HepG2 (cell line): ENCODE results near the gene KIRREL3. TPM values are rescaled to one million over a fixed set of nuclear protein-coding genes. Genes with fewer than 3 reads are reported as not detected.

ENCODE experiments used
- ATAC-seq: fragments of 200-7000 bp; cut with Tn5 transposase; 3 replicates; pipeline ENCODE4 v1.9.1; 2020; ENCODE audit warnings: mild to moderate bottlenecking, moderate library complexity
- BruUV-seq: library from RNA; stranded (reverse); fragments of 400-500 nt; replicated peaks from 2 replicates; lab custom pipeline; 2021; lab: Mats Ljungman, UMichigan
- CTCF ChIA-PET: fragments of 300-600 bp; formaldehyde crosslinking; extraction: SDS; loops from one replicate; lab custom pipeline; 2021; ENCODE audit warnings: low total read pairs, inconsistent platforms, low intra/inter-chr PET ratio; lab: Yijun Ruan, JAX
- POLR2A ChIA-PET: fragments of 350-600 bp; sonication (Branson Sonifier 250); formaldehyde crosslinking; loops from one replicate; lab custom pipeline; 2020; ENCODE audit warnings: antibody characterized with exemption, inconsistent platforms; lab: Yijun Ruan, JAX
- DNase-seq: peaks from one replicate; pipeline ENCODE4 v3.0.0-alpha.2; 2015; ENCODE audit warnings: low spot score
- FAIRE-seq: peaks from 3 replicates; lab custom pipeline; 2011; peaks lifted over from hg19 to GRCh38; lab: Jason Lieb, UNC
- H2AFZ ChIP-seq: one replicate; pipeline ENCODE4 v1.6.1; 2011; ENCODE audit warnings: low read length, inconsistent platforms
- H3K27ac ChIP-seq: fragments of 300-600 bp; 3 replicates; pipeline ENCODE4 v1.8.0; 2011; ENCODE audit warnings: mixed run types, mild to moderate bottlenecking, mixed read lengths, low read length, inconsistent platforms; ENCODE audit not compliant: insufficient read depth; ENCODE audit errors: extremely low read length
- H3K27me3 ChIP-seq, 2 experiments: fragments of 200-600 bp in 1 of 2; 2 replicates in 1 of 2; 3 replicates in 1 of 2; pipeline versions ENCODE4 v1.6.0 to v1.8.0; 2011; ENCODE audit warnings: low read length in 2 of 2, mild to moderate bottlenecking in 2 of 2, moderate library complexity in 2 of 2, inconsistent platforms in 1 of 2; ENCODE audit not compliant: insufficient read depth in 2 of 2, control insufficient read depth in 1 of 2
- H3K36me3 ChIP-seq, 2 experiments: fragments of 200-600 bp in 1 of 2; replicated peaks in 1 of 2; 2 replicates in 1 of 2; 3 replicates in 1 of 2; pipeline versions ENCODE4 v1.5.1 to v1.8.0; 2011; ENCODE audit warnings: low read length in 2 of 2, inconsistent platforms in 1 of 2; ENCODE audit not compliant: insufficient read depth in 2 of 2, control insufficient read depth in 1 of 2
- H3K4me1 ChIP-seq: 2 replicates; pipeline ENCODE4 v1.5.1; 2012; ENCODE audit warnings: low read length, inconsistent platforms; ENCODE audit not compliant: insufficient read depth
- H3K4me2 ChIP-seq: 2 replicates; pipeline ENCODE4 v1.6.0; 2011; ENCODE audit warnings: low read depth, low read length, inconsistent platforms
- H3K4me3 ChIP-seq, 3 experiments: fragments of 200-600 bp in 1 of 3; sonication (generic), shearing (Covaris generic) in 1 of 3; replicated peaks in 1 of 3; 2 replicates each; pipeline ENCODE4 v1.5.1; 2011 to 2016; ENCODE audit warnings: low read length in 3 of 3, inconsistent platforms in 2 of 3, low read depth in 2 of 3, mild to moderate bottlenecking in 2 of 3, control low read depth in 1 of 3, mixed read lengths in 1 of 3; ENCODE audit not compliant: insufficient read depth in 1 of 3
- H3K79me2 ChIP-seq: one replicate; pipeline ENCODE4 v1.6.1; 2011; ENCODE audit warnings: low read length, inconsistent platforms; ENCODE audit not compliant: insufficient read depth
- H3K9ac ChIP-seq: 2 replicates; pipeline ENCODE4 v1.6.0; 2011; ENCODE audit warnings: mild to moderate bottlenecking, low read depth, low read length, inconsistent platforms; ENCODE audit not compliant: insufficient read depth
- H3K9me3 ChIP-seq: 2 replicates; pipeline ENCODE4 v1.5.1; 2012; ENCODE audit warnings: mild to moderate bottlenecking, low read length
- H4K20me1 ChIP-seq: 2 replicates; pipeline ENCODE4 v1.6.0; 2011; ENCODE audit warnings: inconsistent platforms, mild to moderate bottlenecking, low read length, moderate library complexity; ENCODE audit not compliant: insufficient read depth
- ASH2L ChIP-seq: fragments of 300-600, 200-600 bp; sonication (generic); IDR thresholded peaks from 2 replicates; pipeline ENCODE4 v1.7.0; 2017; ENCODE audit warnings: low read depth, mild to moderate bottlenecking, moderate library complexity, mixed read lengths, low read length; ENCODE audit not compliant: insufficient read length
- GZF1 ChIP-seq: sonication (generic); formaldehyde crosslinking; IDR thresholded peaks from 2 replicates; pipeline ENCODE4 v1.5.1; 2020; ENCODE audit warnings: mild to moderate bottlenecking, missing genetic modification reagents
- NFKBIZ ChIP-seq: IDR thresholded peaks from 2 replicates; pipeline ENCODE4 v1.6.1; 2018; ENCODE audit warnings: missing genetic modification reagents, missing compliant biosample characterization
- RFX1 ChIP-seq: fragments of 450-650 bp; IDR thresholded peaks from 2 replicates; pipeline ENCODE4 v1.6.1; 2017
- SSRP1 ChIP-seq: IDR thresholded peaks from 2 replicates; pipeline ENCODE4 v1.6.1; 2016; ENCODE audit warnings: control low read depth
- TBL1XR1 ChIP-seq: fragments of 150-350 bp; IDR thresholded peaks from 2 replicates; pipeline ENCODE4 v1.6.1; 2014; ENCODE audit warnings: borderline replicate concordance, low read length; ENCODE audit not compliant: partially characterized antibody
- THAP7 ChIP-seq: sonication (generic); formaldehyde crosslinking; IDR thresholded peaks from 2 replicates; pipeline ENCODE4 v1.8.1; 2023; ENCODE audit warnings: mild to moderate bottlenecking, missing genetic modification reagents
- TIGD3 ChIP-seq: sonication (generic); formaldehyde crosslinking; IDR thresholded peaks from 2 replicates; pipeline ENCODE4 v1.5.1; 2020; ENCODE audit warnings: mild to moderate bottlenecking, missing genetic modification reagents, borderline replicate concordance
- ZFX ChIP-seq: sonication (generic); formaldehyde crosslinking; IDR thresholded peaks from 2 replicates; pipeline ENCODE4 v1.4.0; 2020; ENCODE audit warnings: mild to moderate bottlenecking, low read depth, missing genetic modification reagents, moderate library complexity
- ZNF143 ChIP-seq: sonication (generic); formaldehyde crosslinking; IDR thresholded peaks from 2 replicates; pipeline ENCODE4 v1.4.0; 2020; ENCODE audit warnings: missing genetic modification reagents
- ZNF446 ChIP-seq: sonication (generic); formaldehyde crosslinking; IDR thresholded peaks from 2 replicates; pipeline ENCODE4 v1.5.0; 2020; ENCODE audit warnings: mild to moderate bottlenecking, missing genetic modification reagents
- ZNF547 ChIP-seq: sonication (generic); formaldehyde crosslinking; IDR thresholded peaks from 2 replicates; pipeline ENCODE4 v1.5.1; 2020; ENCODE audit warnings: mild to moderate bottlenecking, missing genetic modification reagents
- ZNF558 ChIP-seq: sonication (generic); formaldehyde crosslinking; IDR thresholded peaks from 2 replicates; pipeline ENCODE4 v1.9.0; 2022; ENCODE audit warnings: mild to moderate bottlenecking, missing genetic modification reagents, borderline replicate concordance
- ZNF703 ChIP-seq: sonication (generic); formaldehyde crosslinking; IDR thresholded peaks from 2 replicates; pipeline ENCODE4 v1.5.1; 2020; ENCODE audit warnings: missing genetic modification reagents, mild to moderate bottlenecking, moderate library complexity, borderline replicate concordance
- ZSCAN12 ChIP-seq: sonication (generic); formaldehyde crosslinking; IDR thresholded peaks from 2 replicates; pipeline ENCODE4 v1.9.0; 2021; ENCODE audit warnings: mild to moderate bottlenecking, missing genetic modification reagents
- ZSCAN29 ChIP-seq: sonication (generic); formaldehyde crosslinking; conservative IDR thresholded peaks from 2 replicates; pipeline ENCODE4 v1.4.0; 2020; ENCODE audit warnings: mild to moderate bottlenecking, missing genetic modification reagents
- WGBS: methylation state at CpG from one replicate; pipeline ENCODE4 v1.1.6; 2017; ENCODE audit warnings: low lambda C conversion rate; 5-methylcytosine and 5-hydroxymethylcytosine counted together
- in situ Hi-C: cut with HindIII; loops from 2 replicates; pipeline ENCODE4 v1.10.0; 2017; ENCODE audit warnings: low pct_unique_long_range_greater_than_20kb; ENCODE audit not compliant: extremely low pct_ligation_motif_present
- intact Hi-C: fragments of 100-400 bp; cut with micrococcal nuclease; formaldehyde crosslinking; loops from one replicate; pipeline ENCODE4 v1.10.0; 2022; ENCODE audit not compliant: unreplicated experiment
- polyA plus RNA-seq, 8 experiments: library from polyadenylated mRNA; depleted of rRNA in 3 of 8; stranded (reverse) in 7 of 8; unstranded in 1 of 8; fragments of >200 nt; fragmentation: Illumina TruSeq in 4 of 8; extraction: Trizol in 4 of 8; gene quantifications; 2 replicates each; pipeline versions ENCODE4 v1.2.1 to v1.2.3, GENCODE V29; 2011 to 2016; ENCODE audit warnings: low read depth in 4 of 8, missing spikeins in 1 of 8, mixed read lengths in 1 of 8; ENCODE audit not compliant: insufficient read depth in 1 of 8
- total RNA-seq, 5 experiments: library from RNA; depleted of rRNA; stranded (reverse); fragments of >200 nt; fragmentation: Illumina TruSeq; extraction: Trizol; gene quantifications; 2 replicates each; pipeline ENCODE4 v1.2.3, GENCODE V29; 2016; ENCODE audit warnings: low read depth in 1 of 5
- TF ChIP-seq, protein P1 (sequence below): sonication (generic); formaldehyde crosslinking; IDR thresholded peaks from 2 replicates; pipeline ENCODE4 v1.8.1; 2023; ENCODE audit warnings: missing genetic modification reagents, mild to moderate bottlenecking, borderline replicate concordance
- TF ChIP-seq, protein P2 (sequence below): sonication (generic); formaldehyde crosslinking; IDR thresholded peaks from 2 replicates; pipeline ENCODE4 v1.5.0; 2020; ENCODE audit warnings: mild to moderate bottlenecking, missing genetic modification reagents, borderline replicate concordance
- TF ChIP-seq, protein P3 (sequence below): sonication (generic); formaldehyde crosslinking; IDR thresholded peaks from 2 replicates; pipeline ENCODE4 v1.5.0; 2020; ENCODE audit warnings: missing genetic modification reagents

KIRREL3 gene
- total and polyA plus RNA-seq, 2 of the 13 experiments (the other 11 are each of a cell fraction or from before 2014, with no cell fraction given), result not detected

DNA sequence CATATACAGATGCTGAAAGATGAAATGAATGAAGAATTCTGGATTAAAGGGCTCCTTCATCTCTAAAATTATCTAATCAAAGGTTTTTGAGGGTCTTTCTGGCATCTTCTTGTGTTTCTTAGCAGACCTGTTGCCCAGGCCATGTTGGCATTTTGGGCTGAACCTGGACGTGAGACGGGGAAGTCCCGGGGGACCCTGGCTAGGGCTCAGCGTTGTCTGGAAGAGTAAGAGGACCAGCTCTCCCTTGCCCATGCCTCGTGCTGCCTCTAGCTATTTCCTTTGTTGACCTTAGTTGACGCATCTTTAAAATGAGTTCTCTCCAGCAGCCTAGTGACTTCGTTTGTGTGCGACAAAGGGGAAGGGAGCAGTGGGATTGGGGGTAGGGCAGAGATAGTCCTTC lies 492.9 kb downstream of the KIRREL3 start:
- POLR2A ChIA-PET, result no interaction called here
- FAIRE-seq (no peak), DNase-seq (no peak), ATAC-seq (no peak)
- no peak overlapping the region for H3K27ac ChIP-seq
- TF ChIP-seq GZF1 (CRISPR knock-in tag) (no peak), THAP7 (CRISPR knock-in tag) (no peak), RFX1 (no peak), ZNF547 (no peak), ZNF558 (no peak), ZSCAN12 (CRISPR knock-in tag) (no peak), SSRP1 (CRISPR knock-in tag) (no peak), NFKBIZ (no peak), ZSCAN29 (CRISPR knock-in tag) (no peak), ZNF446 (no peak), ASH2L (no peak), ZNF143 (CRISPR knock-in tag) (no peak), ZFX (CRISPR knock-in tag) (no peak), ZNF703 (CRISPR knock-in tag) (no peak), TBL1XR1 (no peak), TIGD3 (CRISPR knock-in tag) (no peak)
- TF ChIP-seq, protein P1, sequence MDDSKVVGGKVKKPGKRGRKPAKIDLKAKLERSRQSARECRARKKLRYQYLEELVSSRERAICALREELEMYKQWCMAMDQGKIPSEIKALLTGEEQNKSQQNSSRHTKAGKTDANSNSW, result no peak
- TF ChIP-seq, protein P2, sequence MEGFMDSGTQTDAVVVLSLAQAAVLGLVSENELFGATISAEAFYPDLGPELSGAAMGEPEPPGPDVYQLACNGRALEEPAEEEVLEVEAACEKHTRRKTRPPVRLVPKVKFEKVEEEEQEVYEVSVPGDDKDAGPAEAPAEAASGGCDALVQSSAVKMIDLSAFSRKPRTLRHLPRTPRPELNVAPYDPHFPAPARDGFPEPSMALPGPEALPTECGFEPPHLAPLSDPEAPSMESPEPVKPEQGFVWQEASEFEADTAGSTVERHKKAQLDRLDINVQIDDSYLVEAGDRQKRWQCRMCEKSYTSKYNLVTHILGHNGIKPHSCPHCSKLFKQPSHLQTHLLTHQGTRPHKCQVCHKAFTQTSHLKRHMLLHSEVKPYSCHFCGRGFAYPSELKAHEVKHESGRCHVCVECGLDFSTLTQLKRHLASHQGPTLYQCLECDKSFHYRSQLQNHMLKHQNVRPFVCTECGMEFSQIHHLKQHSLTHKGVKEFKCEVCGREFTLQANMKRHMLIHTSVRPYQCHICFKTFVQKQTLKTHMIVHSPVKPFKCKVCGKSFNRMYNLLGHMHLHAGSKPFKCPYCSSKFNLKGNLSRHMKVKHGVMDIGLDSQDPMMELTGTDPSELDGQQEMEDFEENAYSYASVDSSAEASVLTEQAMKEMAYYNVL (CRISPR knock-in tag), result no peak
- TF ChIP-seq, protein P3, sequence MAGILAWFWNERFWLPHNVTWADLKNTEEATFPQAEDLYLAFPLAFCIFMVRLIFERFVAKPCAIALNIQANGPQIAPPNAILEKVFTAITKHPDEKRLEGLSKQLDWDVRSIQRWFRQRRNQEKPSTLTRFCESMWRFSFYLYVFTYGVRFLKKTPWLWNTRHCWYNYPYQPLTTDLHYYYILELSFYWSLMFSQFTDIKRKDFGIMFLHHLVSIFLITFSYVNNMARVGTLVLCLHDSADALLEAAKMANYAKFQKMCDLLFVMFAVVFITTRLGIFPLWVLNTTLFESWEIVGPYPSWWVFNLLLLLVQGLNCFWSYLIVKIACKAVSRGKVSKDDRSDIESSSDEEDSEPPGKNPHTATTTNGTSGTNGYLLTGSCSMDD (CRISPR knock-in tag), result no peak
- H3K9ac ChIP-seq, result no peak overlapping the region
- no peaks in the 10 kb centered on the region for H3K79me2 ChIP-seq
- H3K36me3 ChIP-seq, result no peaks in the 10 kb centered on the region
- CTCF ChIA-PET, result no interaction called here
- intact Hi-C loops (no loop called here), in situ Hi-C loops (no loop called here)
- H3K4me3 ChIP-seq, result no peak overlapping the region
- 13% methylated on average over 8 of the region's 8 CpGs for WGBS
- BruUV-seq, result no TSS peak
- H4K20me1 ChIP-seq, result no peaks in the 10 kb centered on the region
- no peak overlapping the region for H2AFZ ChIP-seq
- no peak overlapping the region for H3K4me2 ChIP-seq
- H3K9me3 ChIP-seq, result no peaks in the 10 kb centered on the region
- H3K4me1 ChIP-seq, result no peaks in the 10 kb centered on the region
- H3K27me3 ChIP-seq, result peaks cover 0 to 17% of the 10 kb centered on the region in 2 experiments; a peak in 1 of 5 replicates
